Spinal cord (tissue), 10 donors: ENCODE measurements around the gene ACTN3. TPM values are rescaled to one million over a fixed set of nuclear protein-coding genes. Genes with fewer than 3 reads are reported as not detected.

Source experiments
- DNase-seq, 6 donors: peaks; one replicate each; pipeline versions ENCODE4 v3.0.0 to v3.0.0-alpha.2; 2013 to 2015; ENCODE audit warnings: low spot score in 6 of 6, low read depth in 4 of 6
- H3K27ac ChIP-seq: one replicate; pipeline ENCODE4 v1.5.1; 2013; ENCODE audit warnings: low read depth, low read length, control low read depth
- H3K27me3 ChIP-seq: one replicate; pipeline ENCODE4 v1.6.1; 2013; ENCODE audit warnings: low read length; ENCODE audit not compliant: control insufficient read depth, insufficient read depth
- H3K36me3 ChIP-seq: one replicate; pipeline ENCODE4 v1.6.1; 2013; ENCODE audit warnings: low read length; ENCODE audit not compliant: control insufficient read depth, insufficient read depth
- H3K4me1 ChIP-seq: one replicate; pipeline ENCODE4 v1.6.1; 2013; ENCODE audit warnings: low read length; ENCODE audit not compliant: control insufficient read depth, insufficient read depth
- H3K4me3 ChIP-seq: one replicate; pipeline ENCODE4 v1.5.1; 2013; ENCODE audit warnings: low read depth, low read length, control low read depth
- H3K9me3 ChIP-seq: one replicate; pipeline ENCODE4 v1.6.1; 2013; ENCODE audit warnings: low read length; ENCODE audit not compliant: control insufficient read depth, insufficient read depth
- WGBS: methylation state at CpG from one replicate; pipeline ENCODE4 v1.1.5; 2013; ENCODE audit warnings: missing lambda C conversion rate; ENCODE audit not compliant: insufficient coverage; 5-methylcytosine and 5-hydroxymethylcytosine counted together
- polyA plus RNA-seq, 2 donors: library from polyadenylated mRNA; unstranded; fragments of 120-200 nt; gene quantifications; one replicate each; pipeline ENCODE4 v1.2.1, GENCODE V29; 2013; ENCODE audit not compliant: insufficient read length in 2 of 2
- total RNA-seq, 2 donors: library from RNA; depleted of rRNA in 1 of 2; stranded (reverse); fragments of 120-200 nt in 1 of 2; fragments of >200 nt in 1 of 2; gene quantifications; one replicate each; pipeline versions ENCODE4 v1.2.3 to v1.2.4, GENCODE V29; 2013 to 2014
- donor health status: healthy.

The ACTN3 gene
- total and polyA plus RNA-seq, 4 donors, result 0.10 to 0.39 (median 0.36) TPM

- Histone ChIP-seq H3K4me1 (peaks cover 43% of the 10 kb centered on the region), H3K36me3 (peaks cover 4% of the 10 kb centered on the region), H3K9me3 (peaks cover 10% of the 10 kb centered on the region), H3K27ac (peak within 1 kb of the TSS; percentile 88), H3K27me3 (no peaks in the 10 kb centered on the region), H3K4me3 (peak within 1 kb of the TSS; percentile 71)
- WGBS, result 14% methylated on average over 68 of the region's 68 CpGs
- DNase-seq, result peak; percentile 80 to 98 (median 91)
Observed at GRCh38 chr11:66592457-66593302, 46.0 kb downstream of the ACTN3 start, which contains the start of the genes CCDC87 and CCS. Gene CCDC87 (minus strand): TSS chr11:66593063. CDS start chr11:66593015, 48 bp downstream. Gene CCS (plus strand): TSS chr11:66593185. CDS start chr11:66593262, 77 bp downstream.

GRCh38 chr11:66593303-66593635 lies 46.6 kb downstream of the ACTN3 start:
- 17% methylated on average over 9 of the region's 12 CpGs for WGBS
- DNase-seq, result peak in 1 of 6 donors; percentile 29
- peaks cover 43% of the 10 kb centered on the region for H3K4me1 ChIP-seq
- peak overlapping the region; percentile 88 for H3K27ac ChIP-seq
- no peaks in the 10 kb centered on the region for H3K27me3 ChIP-seq
- peak overlapping the region; percentile 71 for H3K4me3 ChIP-seq
- H3K36me3 ChIP-seq, result peaks cover 4% of the 10 kb centered on the region
- peaks cover 10% of the 10 kb centered on the region for H3K9me3 ChIP-seq

GRCh38 chr11:66593650-66594049 lies 46.9 kb downstream of the ACTN3 start:
- H3K4me1 ChIP-seq, result peaks cover 43% of the 10 kb centered on the region
- H3K27ac ChIP-seq, result no peak overlapping the region
- DNase-seq, result no peak
- peaks cover 10% of the 10 kb centered on the region for H3K9me3 ChIP-seq
- WGBS, result 70% methylated on average over 5 of the region's 7 CpGs
- no peaks in the 10 kb centered on the region for H3K27me3 ChIP-seq
- peaks cover 4% of the 10 kb centered on the region for H3K36me3 ChIP-seq
- peak overlapping the region; percentile 71 for H3K4me3 ChIP-seq

- H3K27ac ChIP-seq, result peak overlapping the region; percentile 84
- peak in 4 of 6 donors; percentile 13 to 78 (median 54) for DNase-seq
- no peaks in the 10 kb centered on the region for H3K27me3 ChIP-seq
- peaks cover 43% of the 10 kb centered on the region for H3K4me1 ChIP-seq
- H3K9me3 ChIP-seq, result peaks cover 4% of the 10 kb centered on the region
- WGBS, result 36% methylated on average over 4 of the region's 5 CpGs
- no peak overlapping the region for H3K4me3 ChIP-seq
- peaks cover 20% of the 10 kb centered on the region for H3K36me3 ChIP-seq
Observed at GRCh38 chr11:66595245-66595904, 48.7 kb downstream of the ACTN3 start.

- Histone ChIP-seq H3K27me3 (no peaks in the 10 kb centered on the region), H3K4me1 (peaks cover 40% of the 10 kb centered on the region), H3K27ac (no peak overlapping the region), H3K36me3 (peaks cover 39% of the 10 kb centered on the region), H3K9me3 (no peaks in the 10 kb centered on the region), H3K4me3 (no peak overlapping the region)
- WGBS, result 98% methylated on average over 6 of the region's 6 CpGs
- DNase-seq, result no peak
Observed at GRCh38 chr11:66598993-66599392, 52.3 kb downstream of the ACTN3 start.

GRCh38 chr11:66600219-66600618 lies 53.5 kb downstream of the ACTN3 start:
- H3K36me3 ChIP-seq, result peaks cover 50% of the 10 kb centered on the region
- peaks cover 30% of the 10 kb centered on the region for H3K4me1 ChIP-seq
- no peak overlapping the region for H3K27ac ChIP-seq
- no peaks in the 10 kb centered on the region for H3K27me3 ChIP-seq
- no peak overlapping the region for H3K4me3 ChIP-seq
- 75% methylated on average over 1 of the region's 2 CpGs for WGBS
- H3K9me3 ChIP-seq, result no peaks in the 10 kb centered on the region
- no peak for DNase-seq

- H3K4me1 ChIP-seq, result peaks cover 25% of the 10 kb centered on the region
- H3K27me3 ChIP-seq, result no peaks in the 10 kb centered on the region
- DNase-seq, result peak in 1 of 6 donors; percentile 35
- no CpG with 5 or more reads among the region's 4 CpGs for WGBS
- no peaks in the 10 kb centered on the region for H3K9me3 ChIP-seq
- peaks cover 55% of the 10 kb centered on the region for H3K36me3 ChIP-seq
- no peak overlapping the region for H3K4me3 ChIP-seq
- H3K27ac ChIP-seq, result no peak overlapping the region
Observed at GRCh38 chr11:66600631-66601233, 54.0 kb downstream of the ACTN3 start.

- 84% methylated on average over 6 of the region's 6 CpGs for WGBS
Observed at GRCh38 chr11:66603072-66603471, 56.4 kb downstream of the ACTN3 start.

GRCh38 chr11:66604155-66604554 lies 57.5 kb downstream of the ACTN3 start:
- 92% methylated on average over 5 of the region's 5 CpGs for WGBS
- DNase-seq, result no peak
- no peaks in the 10 kb centered on the region for H3K9me3 ChIP-seq
- no peak overlapping the region for H3K4me3 ChIP-seq
- H3K27me3 ChIP-seq, result no peaks in the 10 kb centered on the region
- H3K36me3 ChIP-seq, result peaks cover 60% of the 10 kb centered on the region
- H3K4me1 ChIP-seq, result peaks cover 35% of the 10 kb centered on the region
- H3K27ac ChIP-seq, result no peak overlapping the region

More at GRCh38 chr11:66603072-66603471, 56.4 kb downstream of the ACTN3 start:
- H3K9me3 ChIP-seq, result no peaks in the 10 kb centered on the region
- no peak for DNase-seq
- H3K4me1 ChIP-seq, result peaks cover 32% of the 10 kb centered on the region
- H3K27me3 ChIP-seq, result no peaks in the 10 kb centered on the region
- peaks cover 64% of the 10 kb centered on the region for H3K36me3 ChIP-seq
- no peak overlapping the region for H3K4me3 ChIP-seq
- H3K27ac ChIP-seq, result no peak overlapping the region
